Panc1 (cell line): ENCODE results near the gene ATP11A. TPM values are rescaled to one million over a fixed set of nuclear protein-coding genes. Genes with fewer than 3 reads are reported as not detected.

ENCODE experiments used
- ATAC-seq: fragments of 200-7000 bp; cut with Tn5 transposase; 2 replicates; pipeline ENCODE4 v1.9.1; 2020; ENCODE audit warnings: mild to moderate bottlenecking, moderate library complexity
- BruUV-seq: library from RNA; stranded (reverse); fragments of 400-500 nt; replicated peaks from 2 replicates; lab custom pipeline; 2021; lab: Mats Ljungman, UMichigan
- CTCF ChIA-PET: fragments of 300-600 bp; sonication (Branson Sonifier 250); formaldehyde crosslinking; loops from one replicate; lab custom pipeline; 2022; ENCODE audit warnings: antibody characterized with exemption; lab: Charles Lee
- POLR2A ChIA-PET: fragments of 300-600 bp; sonication (Branson Sonifier 250); formaldehyde crosslinking; loops from one replicate; lab custom pipeline; 2022; ENCODE audit warnings: antibody characterized with exemption; lab: Charles Lee
- DNase-seq: peaks from one replicate; pipeline ENCODE4 v3.0.0-alpha.2; 2010; ENCODE audit warnings: low read depth, low spot score
- H3K27ac ChIP-seq: 2 replicates; pipeline ENCODE4 v1.5.1; 2011; ENCODE audit warnings: mild to moderate bottlenecking, low read length, inconsistent platforms
- H3K27me3 ChIP-seq: fragments of 200-500 bp; sonication (Bioruptor generic); 2 replicates; pipeline ENCODE4 v1.6.0; 2014; ENCODE audit warnings: low read length, inconsistent platforms; ENCODE audit not compliant: control insufficient read depth, insufficient read depth
- H3K36me3 ChIP-seq: fragments of 200-500 bp; sonication (Bioruptor generic); 2 replicates; pipeline ENCODE4 v1.5.1; 2014; ENCODE audit warnings: inconsistent platforms, mild to moderate bottlenecking, low read length, moderate library complexity; ENCODE audit not compliant: control insufficient read depth, insufficient read depth
- H3K4me1 ChIP-seq: 2 replicates; pipeline ENCODE4 v1.5.1; 2011; ENCODE audit warnings: inconsistent platforms, mild to moderate bottlenecking, low read length, moderate library complexity; ENCODE audit not compliant: control insufficient read depth, insufficient read depth
- H3K4me3 ChIP-seq, 2 experiments: 2 replicates each; pipeline ENCODE4 v1.5.1; 2011 to 2012; ENCODE audit warnings: low read depth in 2 of 2, low read length in 2 of 2, mild to moderate bottlenecking in 2 of 2, inconsistent platforms in 1 of 2, moderate library complexity in 1 of 2
- H3K9me3 ChIP-seq: fragments of 200-500 bp; sonication (Bioruptor generic); 2 replicates; pipeline ENCODE4 v1.5.1; 2014; ENCODE audit warnings: low read depth, mild to moderate bottlenecking, inconsistent platforms, low read length, moderate library complexity; ENCODE audit not compliant: control insufficient read depth, insufficient read depth
- CTCF ChIP-seq: fragments of 450-650 bp; IDR thresholded peaks from 2 replicates; pipeline ENCODE4 v1.5.1; 2017; ENCODE audit warnings: mild to moderate bottlenecking
- POLR2AphosphoS5 ChIP-seq: IDR thresholded peaks from 2 replicates; pipeline ENCODE4 v1.6.1; 2012; ENCODE audit warnings: mild to moderate bottlenecking, low read depth, low read length, moderate library complexity
- REST ChIP-seq, 2 experiments: IDR thresholded peaks; 2 replicates each; pipeline ENCODE4 v1.6.1; 2011 to 2012; ENCODE audit warnings: low read depth in 2 of 2, control low read depth in 1 of 2, low read length in 1 of 2, mild to moderate bottlenecking in 1 of 2, moderate library complexity in 1 of 2; ENCODE audit not compliant: insufficient read depth in 1 of 2
- SIN3A ChIP-seq: IDR thresholded peaks from 2 replicates; pipeline ENCODE4 v1.6.1; 2012; ENCODE audit warnings: low read depth, mild to moderate bottlenecking, low read length, moderate library complexity, borderline replicate concordance; ENCODE audit not compliant: insufficient read depth
- TCF7L2 ChIP-seq: IDR thresholded peaks from 2 replicates; pipeline ENCODE4 v1.6.1; 2011; ENCODE audit warnings: mild to moderate bottlenecking, low read depth, low read length, inconsistent platforms
- in situ Hi-C: cut with HindIII; loops from 2 replicates; pipeline ENCODE4 v1.10.0; 2016; ENCODE audit warnings: low sequenced_read_pairs, low pct_unique_long_range_greater_than_20kb
- intact Hi-C: fragments of 100-400 bp; cut with micrococcal nuclease; formaldehyde crosslinking; loops from one replicate; pipeline ENCODE4 v1.10.0; 2022; ENCODE audit not compliant: unreplicated experiment
- total RNA-seq: library from RNA; stranded (reverse); gene quantifications from one replicate; pipeline ENCODE4 v1.2.1, GENCODE V29; 2021; ENCODE audit not compliant: unreplicated experiment

Gene ATP11A
- total RNA-seq, 1 experiment from 2014 or later: 85.8 TPM

GRCh38 chr13:112814905-112815585 is 125.2 kb downstream of the ATP11A start:
- no peaks in the 10 kb centered on the region for H3K4me1 ChIP-seq
- in situ Hi-C loops: no loop called here
- no peaks in the 10 kb centered on the region; the same call in 1 of the 2 replicates for H3K36me3 ChIP-seq

GRCh38 chr13:112815871-112816270 is 126.0 kb downstream of the ATP11A start:
- intact Hi-C loops (no loop called here), in situ Hi-C loops (no loop called here)
- TF ChIP-seq REST (IDR thresholded peaks at IDR 0.05; ENCODE audit: insufficient read depth in 1 of 2, low read depth in 2 of 2, low read length in 1 of 2): no peak
- TF ChIP-seq POLR2AphosphoS5: no peak
- TF ChIP-seq TCF7L2: no peak
- no peak for TF ChIP-seq SIN3A
- TF ChIP-seq CTCF: no peak
- ATAC-seq: no peak
- Histone ChIP-seq H3K4me3 (no peak overlapping the region), H3K4me1 (no peaks in the 10 kb centered on the region), H3K9me3 (no peaks in the 10 kb centered on the region), H3K27ac (no peak overlapping the region), H3K27me3 (no peaks in the 10 kb centered on the region), H3K36me3 (no peaks in the 10 kb centered on the region; the same call in 1 of the 2 replicates)
- no TSS peak for BruUV-seq
- DNase-seq: no peak
- ChIA-PET CTCF (no interaction called here), POLR2A (no interaction called here)

More at GRCh38 chr13:112814905-112815585, 125.2 kb downstream of the ATP11A start:
- DNase-seq (no peak), ATAC-seq (no peak)
- Histone ChIP-seq H3K27ac (no peak overlapping the region), H3K27me3 (no peaks in the 10 kb centered on the region), H3K9me3 (no peaks in the 10 kb centered on the region), H3K4me3 (no peak overlapping the region)
- CTCF ChIA-PET: no interaction called here
- POLR2A ChIA-PET: no interaction called here
- TF ChIP-seq POLR2AphosphoS5: no peak
- no peak for TF ChIP-seq SIN3A
- no peak for TF ChIP-seq REST (IDR thresholded peaks at IDR 0.05; ENCODE audit: insufficient read depth in 1 of 2, low read depth in 2 of 2, low read length in 1 of 2)
- no peak for TF ChIP-seq CTCF
- no peak for TF ChIP-seq TCF7L2
- BruUV-seq: no TSS peak
- intact Hi-C loops: no loop called here
